ENCODE data around the gene SUCLG2. TPM values are rescaled to one million over a fixed set of nuclear protein-coding genes. Genes with fewer than 3 reads are reported as not detected.
A peak's percentile ranks its signal among the peaks of the same experiment; 100 is the strongest.

Gene SUCLG2
- total RNA-seq, 4 donors from 2014 or later, result 55.2 to 69.3 (median 63.4) TPM

DNA sequence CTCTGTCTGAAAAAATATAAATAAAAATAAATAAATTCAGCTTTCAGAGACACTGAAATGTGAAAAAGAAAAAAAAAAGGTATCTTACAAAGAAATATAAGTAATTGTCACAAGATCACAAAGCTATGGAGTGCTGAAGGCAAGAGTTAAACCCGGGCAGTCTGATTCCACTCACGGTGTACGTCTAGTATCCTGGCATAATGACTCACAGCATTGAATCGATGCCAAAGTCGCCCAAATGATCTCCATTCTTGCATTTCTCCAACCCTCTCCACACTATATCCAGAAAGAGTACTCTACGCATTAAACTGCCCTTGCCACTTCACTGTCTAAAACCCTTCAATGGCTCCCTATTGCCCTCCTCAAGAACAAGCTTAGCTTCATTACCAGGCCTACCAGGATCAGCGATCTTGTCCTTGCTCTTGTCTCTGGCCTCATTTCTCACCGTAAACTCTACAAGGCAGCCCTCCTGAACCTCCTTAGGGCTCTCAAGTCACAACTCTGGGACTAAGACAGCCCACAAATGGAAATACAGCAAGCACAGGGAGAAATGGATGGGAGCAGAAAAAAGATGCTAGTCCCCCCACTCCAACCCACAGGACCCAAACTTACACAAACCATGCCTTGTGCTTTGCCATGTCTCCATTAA lies 7.7 kb downstream of the SUCLG2 start:
- intact Hi-C loops (cut with DNase I), result no loop called here
- Histone ChIP-seq H3K36me3 (peaks cover 0 to 11% (median 0%) of the 10 kb centered on the region in 4 donors), H3K27ac (replicated peaks in 1 of 4) (no peak overlapping the region), H3K4me3 (no peak overlapping the region), H3K4me1 (peaks cover 0 to 35% (median 4%) of the 10 kb centered on the region in 4 donors), H3K9me3 (no peaks in the 10 kb centered on the region), H3K27me3 (no peaks in the 10 kb centered on the region)
- WGBS, result 86% methylated on average over 8 of the region's 8 CpGs
- no peak for TF ChIP-seq POLR2AphosphoS5 (IDR thresholded peaks at IDR 0.05)
- no peak for TF ChIP-seq EP300 (IDR thresholded peaks at IDR 0.05)
- TF ChIP-seq, protein P1, sequence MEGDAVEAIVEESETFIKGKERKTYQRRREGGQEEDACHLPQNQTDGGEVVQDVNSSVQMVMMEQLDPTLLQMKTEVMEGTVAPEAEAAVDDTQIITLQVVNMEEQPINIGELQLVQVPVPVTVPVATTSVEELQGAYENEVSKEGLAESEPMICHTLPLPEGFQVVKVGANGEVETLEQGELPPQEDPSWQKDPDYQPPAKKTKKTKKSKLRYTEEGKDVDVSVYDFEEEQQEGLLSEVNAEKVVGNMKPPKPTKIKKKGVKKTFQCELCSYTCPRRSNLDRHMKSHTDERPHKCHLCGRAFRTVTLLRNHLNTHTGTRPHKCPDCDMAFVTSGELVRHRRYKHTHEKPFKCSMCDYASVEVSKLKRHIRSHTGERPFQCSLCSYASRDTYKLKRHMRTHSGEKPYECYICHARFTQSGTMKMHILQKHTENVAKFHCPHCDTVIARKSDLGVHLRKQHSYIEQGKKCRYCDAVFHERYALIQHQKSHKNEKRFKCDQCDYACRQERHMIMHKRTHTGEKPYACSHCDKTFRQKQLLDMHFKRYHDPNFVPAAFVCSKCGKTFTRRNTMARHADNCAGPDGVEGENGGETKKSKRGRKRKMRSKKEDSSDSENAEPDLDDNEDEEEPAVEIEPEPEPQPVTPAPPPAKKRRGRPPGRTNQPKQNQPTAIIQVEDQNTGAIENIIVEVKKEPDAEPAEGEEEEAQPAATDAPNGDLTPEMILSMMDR (IDR thresholded peaks at IDR 0.05), result no peak
- TF ChIP-seq POLR2A (IDR thresholded peaks at IDR 0.05; ENCODE audit: low read depth), result no peak
- DNase-seq (ENCODE audit: extremely low spot score), result peak; percentile 70

DNA sequence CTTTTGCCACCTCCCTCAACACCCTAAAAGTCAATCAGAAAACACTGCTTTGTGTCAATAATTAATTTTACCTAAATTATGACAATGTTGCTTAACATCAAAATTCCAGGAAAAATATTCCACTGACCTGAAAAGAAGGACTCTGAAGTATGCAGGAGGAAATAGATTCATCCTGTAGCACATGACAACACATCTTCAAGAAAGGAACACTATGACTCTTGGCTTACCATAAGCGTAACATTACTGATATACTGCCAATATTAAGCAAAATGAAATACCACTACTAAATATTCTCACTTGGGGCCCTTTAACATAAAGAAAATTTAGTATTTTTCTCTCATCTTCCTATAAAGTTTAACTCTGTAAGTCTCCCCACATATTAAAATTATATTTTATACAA lies 9.6 kb downstream of the SUCLG2 start:
- Histone ChIP-seq H3K4me3 (no peak overlapping the region), H3K9me3 (no peaks in the 10 kb centered on the region), H3K27me3 (no peaks in the 10 kb centered on the region), H3K27ac (replicated peaks in 1 of 4) (no peak overlapping the region), H3K36me3 (peaks cover 0 to 11% (median 0%) of the 10 kb centered on the region in 4 donors), H3K4me1 (peaks cover 0 to 25% (median 5%) of the 10 kb centered on the region in 4 donors)
- DNase-seq (ENCODE audit: extremely low spot score), result no peak
- TF ChIP-seq, protein P1 (IDR thresholded peaks at IDR 0.05), result no peak
- TF ChIP-seq EP300 (IDR thresholded peaks at IDR 0.05), result no peak
- TF ChIP-seq POLR2A (IDR thresholded peaks at IDR 0.05; ENCODE audit: low read depth), result no peak
- intact Hi-C loops (cut with DNase I), result no loop called here
- WGBS, result 96% methylated on average over 1 of the region's 1 CpG

DNA sequence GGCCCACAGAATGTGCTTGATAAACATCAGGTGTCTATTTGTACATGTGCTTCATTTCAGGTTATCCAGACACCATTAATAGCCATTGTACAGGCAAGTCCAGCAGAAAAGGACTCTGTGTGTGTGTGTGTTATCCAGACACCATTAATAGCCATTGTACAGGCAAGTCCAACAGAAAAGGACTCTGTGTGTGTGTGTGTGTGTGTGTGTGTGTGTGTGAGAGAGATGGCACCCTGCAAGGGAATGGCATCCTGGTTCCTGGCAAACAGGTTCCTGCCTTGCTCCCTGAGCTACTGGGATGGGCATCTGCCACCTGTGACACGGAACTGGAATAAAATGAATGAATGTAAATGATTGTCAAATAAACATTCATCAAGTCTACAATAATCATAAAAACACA lies 11.7 kb downstream of the SUCLG2 start:
- peaks cover 2 to 11% (median 5%) of the 10 kb centered on the region in 4 donors for H3K4me1 ChIP-seq
- no peak overlapping the region for H3K4me3 ChIP-seq
- H3K27me3 ChIP-seq, result no peaks in the 10 kb centered on the region
- no peak overlapping the region for H3K27ac ChIP-seq (replicated peaks in 1 of 4)
- no CpG with 5 or more reads among the region's 1 CpG for WGBS
- peaks cover 0 to 11% (median 0%) of the 10 kb centered on the region in 4 donors for H3K36me3 ChIP-seq
- H3K9me3 ChIP-seq, result no peaks in the 10 kb centered on the region
- no peak for TF ChIP-seq POLR2AphosphoS5 (IDR thresholded peaks at IDR 0.05)
- TF ChIP-seq, protein P1 (IDR thresholded peaks at IDR 0.05), result no peak
- TF ChIP-seq EP300 (IDR thresholded peaks at IDR 0.05), result no peak
- TF ChIP-seq POLR2A (IDR thresholded peaks at IDR 0.05; ENCODE audit: low read depth), result no peak
- intact Hi-C loops (cut with DNase I), result no loop called here
- no peak for DNase-seq (ENCODE audit: extremely low spot score)

DNA sequence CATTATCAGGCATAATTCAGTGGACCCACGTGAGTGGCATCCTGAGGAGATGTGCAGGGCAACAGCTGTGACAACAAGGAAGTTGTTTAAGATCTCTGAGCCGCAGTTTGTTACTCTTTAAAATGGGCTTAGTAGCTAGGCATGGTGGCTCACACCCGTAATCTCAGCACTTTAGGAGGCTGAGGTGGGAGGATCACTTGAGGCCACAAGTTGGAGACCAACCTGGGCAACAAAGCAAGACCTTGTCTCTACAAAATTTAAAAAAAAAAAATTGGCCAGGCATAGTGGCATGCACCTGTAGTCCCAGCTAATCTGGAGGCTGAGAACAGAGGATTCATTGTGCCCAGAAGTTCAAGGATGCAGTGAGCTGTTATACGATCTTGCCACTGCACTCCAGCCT lies 12.2 kb downstream of the SUCLG2 start:
- Histone ChIP-seq H3K4me1 (peaks cover 2 to 7% (median 5%) of the 10 kb centered on the region in 4 donors), H3K36me3 (peaks cover 0 to 11% (median under 1%) of the 10 kb centered on the region in 4 donors), H3K27ac (replicated peaks in 1 of 4) (no peak overlapping the region), H3K4me3 (no peak overlapping the region), H3K9me3 (no peaks in the 10 kb centered on the region), H3K27me3 (no peaks in the 10 kb centered on the region)
- TF ChIP-seq POLR2AphosphoS5 (IDR thresholded peaks at IDR 0.05), result no peak
- WGBS, result 92% methylated on average over 4 of the region's 4 CpGs
- DNase-seq (ENCODE audit: extremely low spot score), result no peak
- intact Hi-C loops (cut with DNase I), result no loop called here

DNA sequence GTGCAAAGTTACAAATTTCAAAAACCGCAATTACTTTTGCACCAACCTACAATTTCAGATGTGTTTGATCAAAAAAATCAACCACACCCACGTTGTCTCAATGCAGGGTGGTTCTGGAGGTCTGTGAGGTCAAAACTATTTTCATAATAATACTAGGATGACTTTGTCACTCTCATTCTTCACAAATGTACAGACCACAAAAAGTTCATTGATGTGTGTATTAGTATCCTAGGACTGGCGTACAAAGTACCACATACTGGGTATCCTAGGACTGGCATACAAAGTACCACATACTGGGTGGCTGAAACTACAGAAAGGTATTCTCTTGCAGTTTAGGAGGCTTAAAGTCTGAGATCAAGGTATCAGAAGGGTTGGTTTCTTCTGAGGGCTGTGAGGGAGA lies 13.0 kb downstream of the SUCLG2 start:
- no peak for TF ChIP-seq POLR2A (IDR thresholded peaks at IDR 0.05; ENCODE audit: low read depth)
- TF ChIP-seq POLR2AphosphoS5 (IDR thresholded peaks at IDR 0.05), result no peak
- no peak for TF ChIP-seq EP300 (IDR thresholded peaks at IDR 0.05)
- TF ChIP-seq, protein P1 (IDR thresholded peaks at IDR 0.05), result no peak
- 100% methylated on average over 3 of the region's 3 CpGs for WGBS
- no peaks in the 10 kb centered on the region for H3K27me3 ChIP-seq
- no peak for DNase-seq (ENCODE audit: extremely low spot score)
- H3K4me3 ChIP-seq, result no peak overlapping the region
- peaks cover 2 to 7% (median 4%) of the 10 kb centered on the region in 4 donors for H3K4me1 ChIP-seq
- intact Hi-C loops (cut with DNase I), result no loop called here
- no peak overlapping the region for H3K27ac ChIP-seq (replicated peaks in 1 of 4)
- H3K36me3 ChIP-seq, result peaks cover 0 to 11% (median 3%) of the 10 kb centered on the region in 4 donors
- H3K9me3 ChIP-seq, result no peaks in the 10 kb centered on the region
